Neural cell (in vitro differentiated cells): ENCODE results near the gene TMBIM6.
A peak's percentile ranks its signal among the peaks of the same experiment; 100 is the strongest.

Source experiments
- CTCF ChIP-seq: fragments of 450-650 bp; IDR thresholded peaks from 2 replicates; pipeline ENCODE4 v1.5.1; 2014; ENCODE audit warnings: antibody characterized with exemption, mild to moderate bottlenecking, moderate library complexity; ENCODE audit not compliant: poor library complexity, severe bottlenecking
- EP300 ChIP-seq: fragments of 450-650 bp; conservative IDR thresholded peaks from 2 replicates; pipeline ENCODE4 v1.6.1; 2014; ENCODE audit warnings: antibody characterized with exemption, mild to moderate bottlenecking, moderate library complexity; ENCODE audit not compliant: poor library complexity, severe bottlenecking
- EZH2 ChIP-seq: fragments of 200-600, 300-800 bp; shearing (Covaris generic), sonication (generic); IDR thresholded peaks from 2 replicates; pipeline ENCODE4 v1.6.1; 2014; ENCODE audit warnings: antibody characterized with exemption, low read length, borderline replicate concordance, mild to moderate bottlenecking; ENCODE audit not compliant: insufficient read depth, poor library complexity, severe bottlenecking
- MXI1 ChIP-seq: fragments of 450-650 bp; conservative IDR thresholded peaks from 2 replicates; pipeline ENCODE4 v1.6.1; 2014; ENCODE audit warnings: antibody characterized with exemption, mild to moderate bottlenecking; ENCODE audit not compliant: poor library complexity, severe bottlenecking
- POLR2AphosphoS5 ChIP-seq: IDR thresholded peaks from 2 replicates; pipeline ENCODE4 v1.6.1; 2012
- RAD21 ChIP-seq: fragments of 450-650 bp; conservative IDR thresholded peaks from 2 replicates; pipeline ENCODE4 v1.6.1; 2014; ENCODE audit warnings: antibody characterized with exemption, mild to moderate bottlenecking, moderate library complexity
- REST ChIP-seq: IDR thresholded peaks from 2 replicates; pipeline ENCODE4 v1.6.1; 2012; ENCODE audit warnings: borderline replicate concordance
- SMC3 ChIP-seq: fragments of 450-650 bp; conservative IDR thresholded peaks from 2 replicates; pipeline ENCODE4 v1.6.1; 2014; ENCODE audit warnings: antibody characterized with exemption, mild to moderate bottlenecking, moderate library complexity; ENCODE audit not compliant: poor library complexity
- TAF1 ChIP-seq: IDR thresholded peaks from 2 replicates; pipeline ENCODE4 v1.6.1; 2012; ENCODE audit warnings: low read depth

GRCh38 chr12:49740930-49741881 lies at the start of gene TMBIM6:
- TF ChIP-seq CTCF (peak; percentile 99), REST (peak; percentile 92), EZH2 (no peak), POLR2AphosphoS5 (peak; percentile 100), EP300 (peak; percentile 9), MXI1 (peak; percentile 69), RAD21 (peak; percentile 71), SMC3 (peak; percentile 70), TAF1 (peak; percentile 96)
